CD14-positive monocyte (primary cell): ENCODE measurements around the gene HSBP1. TPM values are rescaled to one million over a fixed set of nuclear protein-coding genes. Genes with fewer than 3 reads are reported as not detected.
A peak's percentile ranks its signal among the peaks of the same experiment; 100 is the strongest.

Source experiments
- DNase-seq, 3 donors: peaks; one replicate each; pipeline ENCODE4 v3.0.0-alpha.2; 2011 to 2022
- H2AFZ ChIP-seq: 2 replicates; pipeline ENCODE4 v1.6.0; 2012; ENCODE audit warnings: mild to moderate bottlenecking, low read depth, low read length, inconsistent platforms; ENCODE audit not compliant: insufficient read depth, poor library complexity, severe bottlenecking
- H3K27ac ChIP-seq, 2 donors: 1 replicate in 1 of 2; 2 replicates in 1 of 2; pipeline ENCODE4 v1.5.1; 2012 to 2013; ENCODE audit warnings: low read length in 2 of 2, control low read depth in 1 of 2, inconsistent platforms in 1 of 2, low read depth in 1 of 2, mild to moderate bottlenecking in 1 of 2
- H3K27me3 ChIP-seq, 2 donors: one replicate each; pipeline versions ENCODE4 v1.6.0 to v1.6.1; 2011 to 2013; ENCODE audit warnings: low read length in 2 of 2; ENCODE audit not compliant: control insufficient read depth in 2 of 2, insufficient read depth in 2 of 2
- H3K36me3 ChIP-seq, 2 donors: replicated peaks in 1 of 2; 1 replicate in 1 of 2; 2 replicates in 1 of 2; pipeline versions ENCODE4 v1.5.1 to v1.6.1; 2012 to 2013; ENCODE audit warnings: low read length in 2 of 2, control low read depth in 1 of 2, inconsistent platforms in 1 of 2, mild to moderate bottlenecking in 1 of 2; ENCODE audit not compliant: insufficient read depth in 2 of 2, control insufficient read depth in 1 of 2
- H3K4me1 ChIP-seq, 2 donors: 1 replicate in 1 of 2; 2 replicates in 1 of 2; pipeline versions ENCODE4 v1.5.1 to v1.6.1; 2012 to 2013; ENCODE audit warnings: low read length in 2 of 2, control low read depth in 1 of 2, inconsistent platforms in 1 of 2, mild to moderate bottlenecking in 1 of 2, moderate library complexity in 1 of 2; ENCODE audit not compliant: insufficient read depth in 2 of 2, control insufficient read depth in 1 of 2
- H3K4me2 ChIP-seq: replicated peaks from 2 replicates; pipeline ENCODE3; 2012; ENCODE audit warnings: low read length, moderate library complexity, mild to moderate bottlenecking; ENCODE audit not compliant: poor library complexity, severe bottlenecking; ENCODE audit errors: extremely low read depth
- H3K4me3 ChIP-seq, 3 experiments: fragments of 200-600 bp in 1 of 3; sonication (generic) in 1 of 3; replicated peaks in 1 of 3; 1 replicate in 2 of 3; 2 replicates in 1 of 3; pipeline ENCODE4 v1.5.1; 2011 to 2013; ENCODE audit warnings: low read length in 3 of 3, mild to moderate bottlenecking in 3 of 3, control low read depth in 2 of 3, low read depth in 2 of 3, inconsistent platforms in 1 of 3, moderate library complexity in 1 of 3
- H3K79me2 ChIP-seq: 2 replicates; pipeline ENCODE4 v1.6.0; 2012; ENCODE audit warnings: mild to moderate bottlenecking, control low read depth, inconsistent platforms, low read length, moderate library complexity; ENCODE audit not compliant: insufficient read depth
- H3K9ac ChIP-seq: 2 replicates; pipeline ENCODE4 v1.6.0; 2017; ENCODE audit warnings: low read length, mild to moderate bottlenecking; ENCODE audit not compliant: insufficient read depth, poor library complexity, severe bottlenecking
- H3K9me3 ChIP-seq, 2 donors: replicated peaks in 1 of 2; 1 replicate in 1 of 2; 2 replicates in 1 of 2; pipeline versions ENCODE4 v1.5.1 to v1.6.1; 2012 to 2013; ENCODE audit warnings: low read length in 2 of 2, control low read depth in 1 of 2; ENCODE audit not compliant: control insufficient read depth in 1 of 2, insufficient read depth in 1 of 2
- H4K20me1 ChIP-seq: 2 replicates; pipeline ENCODE4 v1.6.0; 2012; ENCODE audit warnings: mild to moderate bottlenecking, low read length, control low read depth, moderate library complexity; ENCODE audit not compliant: insufficient read depth
- H3K27ac Mint-ChIP-seq, 7 donors: one replicate each; pipeline ENCODE4 v1.8.0; 2020; ENCODE audit warnings: mild to moderate bottlenecking in 7 of 7, mixed read lengths in 7 of 7, moderate library complexity in 6 of 7, inconsistent platforms in 2 of 7
- H3K27me3 Mint-ChIP-seq, 3 donors: one replicate each; pipeline ENCODE4 v1.8.0; 2021 to 2022; ENCODE audit warnings: low read depth in 3 of 3, mild to moderate bottlenecking in 3 of 3, mixed read lengths in 3 of 3, moderate library complexity in 3 of 3, inconsistent platforms in 1 of 3
- H3K36me3 Mint-ChIP-seq, 2 donors: one replicate each; pipeline ENCODE4 v1.8.0; 2020; ENCODE audit warnings: mixed read lengths in 2 of 2, inconsistent platforms in 1 of 2, mild to moderate bottlenecking in 1 of 2
- H3K4me1 Mint-ChIP-seq: one replicate; pipeline ENCODE4 v1.8.0; 2020; ENCODE audit warnings: mild to moderate bottlenecking, mixed read lengths
- H3K4me3 Mint-ChIP-seq, 2 donors: one replicate each; pipeline ENCODE4 v1.8.0; 2020; ENCODE audit warnings: mild to moderate bottlenecking in 2 of 2, mixed read lengths in 2 of 2, moderate library complexity in 1 of 2
- H3K9me3 Mint-ChIP-seq, 7 donors: one replicate each; pipeline ENCODE4 v1.8.0; 2020 to 2022; ENCODE audit warnings: mixed read lengths in 7 of 7, mild to moderate bottlenecking in 6 of 7, moderate library complexity in 6 of 7, inconsistent platforms in 2 of 7
- CTCF ChIP-seq: fragments of 200-600 bp; IDR thresholded peaks from one replicate; pipeline ENCODE4 v1.8.0; 2022; ENCODE audit warnings: antibody characterized with exemption, mild to moderate bottlenecking
- WGBS: methylation state at CpG from one replicate; pipeline ENCODE4 v1.1.5; 2013; ENCODE audit warnings: missing lambda C conversion rate; ENCODE audit not compliant: insufficient coverage; 5-methylcytosine and 5-hydroxymethylcytosine counted together
- intact Hi-C, 2 donors: fragments of 100-400 bp; cut with micrococcal nuclease; formaldehyde crosslinking; loops; one replicate each; pipeline versions ENCODE4 v1.15.0 to v1.15.1; 2023
- polyA plus RNA-seq, 3 donors: library from polyadenylated mRNA; depleted of rRNA in 1 of 3; unstranded in 2 of 3; stranded (reverse) in 1 of 3; fragments of 300-500 nt in 2 of 3; fragments of >200 nt in 1 of 3; fragmentation: Illumina TruSeq in 2 of 3; gene quantifications; 1 replicate in 2 of 3; 2 replicates in 1 of 3; pipeline ENCODE4 v1.2.3, GENCODE V29; 2012 to 2021

Gene HSBP1
- polyA plus RNA-seq, 3 donors = 16.9 to 194 (median 178) TPM

GRCh38 chr16:83835586-83836566 lies 28.1 kb downstream of the HSBP1 start:
- peaks cover 0 to 9% (median 7%) of the 10 kb centered on the region in 3 donors for H3K27me3 Mint-ChIP-seq
- peaks cover 26% of the 10 kb centered on the region for H3K4me1 Mint-ChIP-seq
- no peaks in the 10 kb centered on the region for H3K9me3 ChIP-seq
- peaks cover 9 to 25% of the 10 kb centered on the region in 2 donors for H3K4me1 ChIP-seq
- H3K27ac ChIP-seq = no peak overlapping the region
- H3K36me3 ChIP-seq = no peaks in the 10 kb centered on the region
- TF ChIP-seq CTCF = no peak
- peak overlapping the region in 2 of 3 experiments; percentile 16 to 41 for H3K4me3 ChIP-seq
- no peak overlapping the region for H3K9ac ChIP-seq
- DNase-seq = peak in 2 of 3 donors; percentile 32 to 41
- H3K4me2 ChIP-seq = peak overlapping the region; percentile 70
- H3K36me3 Mint-ChIP-seq = no peaks in the 10 kb centered on the region
- no peaks in the 10 kb centered on the region for H3K27me3 ChIP-seq
- no peak overlapping the region for H3K4me3 Mint-ChIP-seq
- no peaks in the 10 kb centered on the region for H3K79me2 ChIP-seq
- H2AFZ ChIP-seq = no peak overlapping the region
- H3K27ac Mint-ChIP-seq = no peak overlapping the region
- no peaks in the 10 kb centered on the region for H4K20me1 ChIP-seq
- intact Hi-C loops = no loop called here
- WGBS = 27% methylated on average over 6 of the region's 10 CpGs
- H3K9me3 Mint-ChIP-seq = peaks cover 0 to 5% (median 0%) of the 10 kb centered on the region in 7 donors

- Mint-ChIP-seq H3K4me1 (peaks cover 38% of the 10 kb centered on the region), H3K36me3 (no peaks in the 10 kb centered on the region), H3K4me3 (no peak overlapping the region), H3K27ac (no peak overlapping the region), H3K27me3 (peaks cover 0 to 8% (median 7%) of the 10 kb centered on the region in 3 donors), H3K9me3 (peaks cover 0 to 5% (median 0%) of the 10 kb centered on the region in 7 donors)
- H3K4me2 ChIP-seq = no peak overlapping the region
- WGBS = 100% methylated on average over 2 of the region's 4 CpGs
- H3K36me3 ChIP-seq = no peaks in the 10 kb centered on the region
- H3K9me3 ChIP-seq = no peaks in the 10 kb centered on the region
- H4K20me1 ChIP-seq = no peaks in the 10 kb centered on the region
- no peak overlapping the region for H3K27ac ChIP-seq
- intact Hi-C loops = no loop called here
- DNase-seq = no peak
- peaks cover 22 to 38% of the 10 kb centered on the region in 2 donors for H3K4me1 ChIP-seq
- no peak overlapping the region for H2AFZ ChIP-seq
- no peaks in the 10 kb centered on the region for H3K79me2 ChIP-seq
- no peak overlapping the region for H3K9ac ChIP-seq
- no peak for TF ChIP-seq CTCF
- H3K27me3 ChIP-seq = no peaks in the 10 kb centered on the region
- H3K4me3 ChIP-seq = no peak overlapping the region
These were observed 29.8 kb downstream of the HSBP1 start for GRCh38 chr16:83837566-83837965.
